Activated CD4-positive, alpha-beta T cell treated with anti-CD3 and anti-CD28 coated beads, Interleukin-2, amount 50 U/mL, for 48 hours (primary cell): Measurements from ENCODE around the gene STK39.

Experiments used
- DNase-seq, 2 experiments: peaks; one replicate each; pipeline ENCODE4 v3.0.0-alpha.2; 2020

Gene STK39

DNA sequence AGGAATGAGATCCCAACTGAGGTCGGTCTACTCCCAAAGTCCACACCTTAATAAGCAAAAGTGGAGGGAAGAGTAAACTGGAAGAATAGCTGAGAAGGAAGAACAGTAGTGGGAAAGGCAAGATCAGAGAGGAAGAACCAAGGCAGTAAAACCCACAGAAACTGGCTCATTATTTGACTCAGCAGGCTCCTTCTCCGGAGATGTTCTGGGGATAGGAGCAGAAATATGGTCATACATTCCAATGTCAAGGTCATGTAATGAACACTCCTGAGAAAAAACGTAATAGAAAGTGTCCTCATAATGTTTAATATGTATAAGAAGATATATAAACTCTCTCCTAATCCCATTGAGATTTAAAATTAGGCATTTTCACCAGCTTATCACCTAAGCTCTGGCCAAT lies 39.5 kb downstream of the STK39 start:
- DNase-seq: no peak

GRCh38 chr2:168203762-168204693 lies 43.4 kb downstream of the STK39 start:
- DNase-seq: no peak

DNA sequence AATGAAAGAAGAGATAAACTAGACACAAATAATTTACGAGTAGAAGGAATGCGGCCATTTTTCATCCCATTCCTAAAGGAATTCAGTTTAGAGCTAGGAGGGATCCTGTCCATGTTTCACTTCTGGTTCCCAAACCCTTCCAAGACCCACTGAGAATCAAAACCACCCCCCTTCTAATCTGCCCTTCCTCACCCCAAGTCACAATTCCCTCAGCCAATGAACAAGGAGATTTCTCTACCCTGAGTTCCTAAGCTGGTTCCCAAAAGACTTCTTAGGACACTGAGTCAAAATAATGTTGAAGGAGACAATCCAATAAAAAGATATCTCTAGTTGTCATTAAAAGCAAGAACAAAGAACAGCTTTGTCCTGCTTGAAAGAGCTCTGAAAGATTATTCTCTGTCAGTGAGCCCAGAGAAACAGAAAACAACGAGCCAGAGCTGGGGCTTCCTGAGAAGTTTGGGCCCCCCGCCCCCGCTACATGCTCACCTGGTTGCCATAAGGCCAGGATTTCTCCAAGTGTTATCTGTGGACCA lies 45.7 kb downstream of the STK39 start:
- DNase-seq: no peak

DNA sequence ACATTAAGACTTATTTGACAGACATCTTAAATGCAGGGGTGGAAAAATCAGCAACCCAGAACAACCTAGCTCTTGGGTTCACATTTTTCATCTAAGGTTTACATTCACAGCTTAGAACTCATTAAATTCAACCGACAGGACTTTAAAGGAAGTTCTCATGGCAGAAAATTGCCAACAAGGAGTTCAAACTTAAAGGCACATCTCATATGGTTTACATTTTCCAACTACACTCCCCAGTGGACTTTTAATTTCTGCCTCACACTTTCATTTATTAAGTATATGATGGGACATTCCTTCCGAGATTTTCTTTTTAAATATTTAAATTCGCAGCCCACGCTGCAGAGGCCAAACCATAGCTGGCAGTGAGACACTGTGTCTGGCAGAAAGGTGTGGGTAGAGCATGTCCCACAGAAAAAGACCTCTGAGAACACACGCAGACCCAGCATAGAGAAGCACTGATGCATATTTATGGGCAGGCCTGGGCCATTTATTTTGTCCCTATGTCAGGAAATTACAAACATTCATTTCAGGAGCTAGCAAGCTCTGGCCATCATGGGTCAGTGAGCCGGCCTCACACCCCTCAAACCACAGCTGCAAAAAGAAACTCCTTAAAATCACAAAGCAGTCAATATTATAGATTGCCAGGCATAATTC lies 46.3 kb downstream of the STK39 start:
- DNase-seq: no peak

DNA sequence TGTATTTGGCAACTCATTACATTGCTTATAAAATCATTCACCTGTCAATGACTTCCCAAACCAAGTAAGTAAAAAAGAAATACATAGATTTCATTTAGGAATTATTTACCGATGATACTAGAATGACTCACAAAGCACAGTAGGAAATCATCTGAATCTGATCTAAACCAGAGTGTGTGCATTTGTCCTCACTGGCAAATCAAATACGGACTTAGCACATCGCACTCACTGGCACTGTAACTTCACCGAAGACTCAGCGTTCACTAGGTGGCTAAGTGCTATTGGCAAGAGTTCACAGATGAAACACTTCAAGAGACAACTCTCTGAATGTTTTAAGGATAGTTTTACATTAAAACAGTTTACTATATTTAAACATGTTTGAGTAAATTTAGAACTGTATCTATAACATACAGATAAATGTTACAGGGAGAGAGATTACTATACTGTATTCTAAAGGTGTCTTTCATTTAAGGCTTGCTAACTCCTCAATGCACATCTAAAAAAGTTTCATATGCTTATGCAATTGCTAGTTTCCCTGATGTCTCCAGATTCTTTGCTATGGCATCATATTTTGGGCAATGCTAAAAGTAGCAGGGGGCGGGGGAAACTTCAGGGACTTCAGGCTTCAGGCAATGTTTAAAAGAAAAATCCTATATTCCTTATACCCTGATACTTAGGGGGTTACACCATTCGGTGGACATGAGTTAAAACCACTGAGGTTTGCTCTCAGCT lies 48.8 kb downstream of the STK39 start:
- no peak for DNase-seq

DNA sequence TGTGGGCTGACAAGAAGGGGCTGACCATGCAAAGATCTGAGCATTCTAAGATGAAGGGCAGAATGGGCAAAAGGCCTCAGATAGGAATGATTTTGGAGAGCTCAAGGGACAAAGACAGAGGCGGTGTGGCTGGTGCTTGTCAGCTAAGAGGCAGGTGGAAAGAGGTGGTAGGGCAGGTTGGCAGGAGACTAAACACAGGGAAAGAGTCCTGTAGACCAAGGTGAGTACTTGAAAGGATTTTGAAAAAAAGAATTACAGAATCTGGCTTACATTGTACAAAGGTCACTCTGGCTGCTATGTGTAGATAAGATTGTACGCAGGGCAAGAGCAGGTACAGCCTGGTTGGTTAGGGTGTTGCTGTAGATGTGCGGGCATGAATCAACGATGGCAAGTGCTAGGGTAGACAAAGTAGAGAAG lies 50.6 kb downstream of the STK39 start:
- DNase-seq: no peak

GRCh38 chr2:168194784-168195522 lies 52.4 kb downstream of the STK39 start:
- peak; percentile 29 to 51 for DNase-seq

DNA sequence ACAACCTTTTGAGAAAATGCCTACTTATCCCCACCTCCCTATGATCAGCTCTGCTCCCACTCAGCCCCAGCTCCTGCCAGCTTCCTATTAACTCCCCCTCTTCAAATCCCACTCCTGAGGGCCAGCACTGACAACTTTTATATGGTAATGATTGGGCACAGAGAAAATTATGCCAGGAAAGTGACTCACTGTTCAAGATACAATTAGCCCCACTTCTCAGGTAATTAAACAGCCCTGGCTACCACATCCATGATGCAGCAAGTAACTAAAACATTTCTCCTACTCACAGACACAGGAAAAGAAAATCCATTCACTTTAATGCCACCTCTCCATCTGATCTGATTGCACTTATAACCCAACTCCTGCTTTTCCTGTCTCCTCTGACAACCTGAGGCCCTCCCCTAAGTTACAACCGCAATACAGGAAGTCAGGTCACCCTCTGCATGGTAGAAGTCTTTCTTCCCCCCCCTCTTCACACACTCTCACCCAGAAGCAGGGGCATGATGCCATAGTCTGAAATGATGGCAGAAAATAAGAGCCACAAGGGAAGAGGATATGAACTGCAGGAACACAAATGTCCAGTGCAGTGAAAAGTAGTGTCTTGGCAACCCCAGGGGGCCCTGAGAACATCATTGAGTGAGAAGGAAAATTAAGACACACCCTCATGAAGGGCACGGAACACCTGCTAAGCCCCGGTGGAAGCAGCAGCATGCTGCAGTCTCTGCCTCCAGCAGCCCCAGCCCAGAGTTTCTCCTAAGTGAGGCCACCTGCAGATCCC lies 54.4 kb downstream of the STK39 start:
- peak in 1 of 2 experiments; percentile 17 for DNase-seq

DNA sequence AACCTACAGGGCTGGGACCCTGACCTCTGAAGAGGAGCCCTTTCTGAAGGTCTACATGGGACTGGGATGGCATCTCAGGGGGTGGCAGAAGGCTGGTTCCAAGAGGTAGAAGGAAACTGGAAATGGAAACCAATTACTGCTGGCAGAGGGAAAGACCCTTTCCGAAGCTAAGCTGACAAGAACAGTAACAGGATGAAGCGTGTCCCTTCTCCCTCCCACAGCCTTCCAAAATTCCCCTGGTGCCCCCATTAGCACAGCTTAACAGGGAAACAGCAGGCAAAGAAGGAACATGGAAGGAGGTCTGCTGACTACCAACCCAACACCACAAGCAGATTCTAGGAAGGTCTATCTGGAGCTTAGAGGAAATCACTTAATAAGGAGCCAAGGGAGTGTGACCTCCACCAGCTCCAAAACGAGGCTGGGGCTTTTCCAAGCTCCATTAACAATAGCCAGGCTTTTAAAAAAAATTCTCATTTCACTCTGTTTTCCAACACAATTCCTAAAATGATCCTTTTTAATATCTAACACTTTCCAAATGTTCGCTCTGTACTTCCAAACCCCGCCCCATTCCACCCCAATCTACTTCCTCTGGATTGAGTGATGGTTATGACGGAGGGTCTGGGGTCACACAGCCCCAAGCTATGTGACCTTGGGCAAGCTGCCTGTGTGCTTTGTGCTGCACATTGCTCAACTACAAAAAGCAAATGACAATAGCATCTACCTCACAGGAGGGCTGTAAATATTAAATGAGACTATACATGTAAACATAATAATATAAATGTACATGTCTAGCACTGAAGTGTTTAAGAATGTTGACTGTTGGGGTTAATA lies 55.2 kb downstream of the STK39 start:
- DNase-seq: no peak

GRCh38 chr2:168190590-168191336 lies 56.6 kb downstream of the STK39 start:
- no peak for DNase-seq

DNA sequence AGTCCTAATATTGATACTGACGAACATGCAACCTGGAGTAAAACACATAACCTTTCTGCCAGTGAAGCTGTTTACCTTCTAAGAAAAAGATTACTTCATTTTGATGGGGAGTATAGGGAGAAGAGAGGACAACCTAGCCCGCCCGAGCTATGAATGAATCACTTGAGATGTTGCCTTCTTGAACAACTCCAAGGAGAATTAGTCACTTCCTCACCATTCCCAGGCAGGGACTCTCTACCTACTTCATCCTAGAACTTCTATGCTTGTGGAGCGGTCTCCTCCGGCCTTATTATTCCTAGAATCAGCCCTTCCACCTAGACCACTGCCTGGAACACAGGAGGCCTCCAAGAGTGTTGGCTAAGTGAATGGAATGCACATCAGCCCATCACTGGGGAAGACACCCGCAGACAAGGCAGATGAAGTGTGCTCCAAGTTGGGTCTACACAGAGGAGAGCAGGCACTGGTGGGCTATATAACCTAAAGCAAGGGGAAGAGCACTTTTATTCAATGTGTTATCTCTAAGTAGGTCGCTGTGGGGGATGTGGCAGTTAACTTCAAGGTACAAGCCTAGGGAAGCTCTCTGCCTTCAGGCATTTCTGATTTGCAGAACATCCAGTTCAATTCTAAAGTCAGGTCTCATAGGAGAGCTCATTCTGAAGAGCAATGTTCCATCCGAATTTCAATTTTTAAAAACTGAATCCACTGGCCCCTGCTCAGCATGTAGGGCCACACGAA lies 57.4 kb downstream of the STK39 start:
- no peak for DNase-seq

- no peak for DNase-seq
Observed at GRCh38 chr2:168188002-168188401, 59.4 kb downstream of the STK39 start.

GRCh38 chr2:168186452-168186851 lies 60.9 kb downstream of the STK39 start:
- no peak for DNase-seq

DNA sequence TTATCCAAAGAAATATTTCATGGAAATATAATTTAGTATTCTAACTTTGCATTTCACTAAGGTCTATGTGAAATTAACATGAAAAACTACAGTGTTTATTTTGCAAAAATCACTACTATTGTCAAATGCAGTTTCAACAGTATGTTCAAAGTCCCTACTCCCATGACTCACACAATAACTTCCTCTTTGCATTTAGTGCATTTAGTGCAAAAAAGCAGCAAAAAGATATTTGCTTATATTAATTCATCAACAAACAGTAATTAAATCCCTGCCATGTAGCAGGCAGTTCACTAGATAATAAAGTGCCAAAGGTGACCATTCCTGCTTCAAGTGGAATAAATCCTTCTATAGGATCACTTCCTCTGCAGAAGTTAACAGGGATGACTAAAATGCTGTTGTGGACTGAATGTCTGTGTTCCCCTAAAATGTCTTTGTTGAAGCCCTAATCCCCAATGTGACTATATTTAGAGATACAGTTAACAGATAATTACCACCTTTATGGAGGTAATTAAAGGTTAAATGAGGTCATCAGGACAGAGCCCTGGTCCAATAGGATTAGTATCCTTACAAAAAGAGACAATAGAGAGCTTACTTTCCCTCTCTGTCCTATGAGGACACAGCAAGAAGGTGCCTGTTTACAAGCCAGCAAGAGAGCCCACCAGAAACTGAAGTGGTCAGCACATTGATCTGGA lies 61.7 kb downstream of the STK39 start:
- DNase-seq: no peak

DNA sequence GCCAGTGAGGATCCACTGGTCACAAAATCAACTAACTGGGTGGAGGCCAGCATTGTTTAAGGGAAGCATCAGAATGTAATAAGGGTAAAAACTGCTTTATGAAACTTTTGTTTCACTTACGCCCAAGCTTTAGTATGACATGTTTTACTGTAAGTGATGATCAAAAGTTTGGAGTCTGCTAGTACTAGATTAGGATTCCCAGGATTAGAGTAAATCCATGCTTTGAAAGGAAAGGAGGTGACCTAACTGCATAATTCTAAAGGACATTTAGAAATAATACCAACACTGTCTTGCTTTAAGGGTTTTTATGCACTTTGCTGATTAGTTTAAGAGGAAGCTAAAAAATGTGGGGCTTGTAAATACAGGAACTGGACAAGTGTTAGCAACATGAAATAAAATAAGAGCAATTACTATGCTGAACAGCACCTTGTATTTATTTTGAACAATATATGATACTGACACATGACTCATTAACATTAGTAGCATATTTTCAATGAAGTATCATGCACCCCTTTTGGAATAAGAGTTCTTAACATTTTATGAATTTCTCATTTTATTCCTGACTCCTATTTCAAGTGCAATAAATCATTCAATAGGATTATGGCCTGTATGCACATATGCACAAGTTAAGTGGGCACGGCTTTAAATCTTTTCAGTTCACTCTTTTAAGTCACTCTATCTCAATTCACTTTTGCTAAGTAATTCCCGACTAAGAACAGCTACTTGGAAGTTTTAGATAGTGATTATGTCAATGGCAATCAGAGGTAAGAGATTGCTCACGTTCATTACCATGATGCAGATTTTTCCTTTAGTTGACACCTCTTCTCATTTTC lies 62.5 kb downstream of the STK39 start:
- no peak for DNase-seq

GRCh38 chr2:168183308-168183997 lies 63.9 kb downstream of the STK39 start:
- no peak for DNase-seq
